CD4-positive, alpha-beta T cell (primary cell): ENCODE data around the gene SSBP2. TPM values are rescaled to one million over a fixed set of nuclear protein-coding genes. Genes with fewer than 3 reads are reported as not detected.

Experiments
- ATAC-seq: fragments of 200-7000 bp; cut with Tn5 transposase; one replicate; pipeline ENCODE4 v1.10.0; 2022; ENCODE audit warnings: mild to moderate bottlenecking; ENCODE audit not compliant: poor library complexity
- CTCF ChIA-PET: fragments of 350-600 bp; sonication (Branson Sonifier 250); formaldehyde crosslinking; loops from one replicate; lab custom pipeline; 2021; ENCODE audit warnings: antibody characterized with exemption, inconsistent platforms; lab: Charles Lee
- POLR2A ChIA-PET: fragments of 350-600 bp; sonication (Branson Sonifier 250); formaldehyde crosslinking; loops from one replicate; lab custom pipeline; 2021; ENCODE audit warnings: antibody characterized with exemption, inconsistent platforms; lab: Charles Lee
- DNase-seq, 14 experiments: peaks; one replicate each; pipeline ENCODE4 v3.0.0-alpha.2; 2013 to 2020; ENCODE audit warnings: mixed read lengths in 2 of 14
- H3K27ac ChIP-seq, 2 donors: one replicate each; pipeline versions ENCODE4 v1.5.1 to v1.7.0; 2013; ENCODE audit warnings: low read length in 2 of 2, low read depth in 1 of 2, mild to moderate bottlenecking in 1 of 2
- H3K27me3 ChIP-seq, 2 experiments: 1 replicate in 1 of 2; 2 replicates in 1 of 2; pipeline versions ENCODE4 v1.6.1 to v1.7.0; 2013; ENCODE audit warnings: low read length in 2 of 2, control low read depth in 1 of 2, mild to moderate bottlenecking in 1 of 2, moderate library complexity in 1 of 2; ENCODE audit not compliant: insufficient read depth in 2 of 2, control insufficient read depth in 1 of 2
- H3K36me3 ChIP-seq: one replicate; pipeline ENCODE4 v1.6.1; 2013; ENCODE audit warnings: low read length, control low read depth; ENCODE audit not compliant: insufficient read depth
- H3K4me1 ChIP-seq: one replicate; pipeline ENCODE4 v1.6.1; 2013; ENCODE audit warnings: low read length, control low read depth; ENCODE audit not compliant: insufficient read depth
- H3K4me3 ChIP-seq: one replicate; pipeline ENCODE4 v1.5.1; 2013; ENCODE audit warnings: mild to moderate bottlenecking, low read length, moderate library complexity
- H3K9me3 ChIP-seq, 2 experiments: 1 replicate in 1 of 2; 2 replicates in 1 of 2; pipeline versions ENCODE4 v1.6.1 to v1.7.0; 2013; ENCODE audit warnings: low read length in 2 of 2, mild to moderate bottlenecking in 2 of 2, control low read depth in 1 of 2, moderate library complexity in 1 of 2; ENCODE audit not compliant: control insufficient read depth in 1 of 2, insufficient read depth in 1 of 2
- H3K27ac Mint-ChIP-seq: one replicate; pipeline ENCODE4 v1.8.0; 2020; ENCODE audit warnings: mixed read lengths
- H3K27me3 Mint-ChIP-seq: one replicate; pipeline ENCODE4 v1.8.0; 2021; ENCODE audit warnings: mixed read lengths
- H3K36me3 Mint-ChIP-seq: one replicate; pipeline ENCODE4 v1.8.0; 2021; ENCODE audit warnings: low read depth, mixed read lengths
- H3K4me1 Mint-ChIP-seq: one replicate; pipeline ENCODE4 v1.8.0; 2021; ENCODE audit warnings: low read depth, mixed read lengths
- H3K4me3 Mint-ChIP-seq: one replicate; pipeline ENCODE4 v1.8.0; 2020; ENCODE audit warnings: mild to moderate bottlenecking, mixed read lengths
- H3K9me3 Mint-ChIP-seq: one replicate; pipeline ENCODE4 v1.8.0; 2020; ENCODE audit warnings: mixed read lengths
- intact Hi-C, 2 experiments: fragments of 100-400 bp; cut with DNase I in 1 of 2; cut with micrococcal nuclease in 1 of 2; formaldehyde crosslinking; loops; one replicate each; pipeline versions ENCODE4 v1.15.1 to v1.9.0; 2023 to 2025; cut with DNase I, micrococcal nuclease
- total RNA-seq, 174 experiments: library from RNA in 2 of 174; stranded (reverse) in 2 of 174; gene quantifications; one replicate each; pipeline ENCODE4 v1.2.3 and lab custom pipeline; 2021 to 2026
- TF ChIP-seq, protein P1 (sequence below): fragments of 200-600 bp; IDR thresholded peaks from one replicate; pipeline ENCODE4 v1.8.0; 2022; ENCODE audit warnings: antibody characterized with exemption, mild to moderate bottlenecking

The SSBP2 gene
- total RNA-seq, 2 experiments from 2014 or later = 33.5 to 36.3 TPM

DNA sequence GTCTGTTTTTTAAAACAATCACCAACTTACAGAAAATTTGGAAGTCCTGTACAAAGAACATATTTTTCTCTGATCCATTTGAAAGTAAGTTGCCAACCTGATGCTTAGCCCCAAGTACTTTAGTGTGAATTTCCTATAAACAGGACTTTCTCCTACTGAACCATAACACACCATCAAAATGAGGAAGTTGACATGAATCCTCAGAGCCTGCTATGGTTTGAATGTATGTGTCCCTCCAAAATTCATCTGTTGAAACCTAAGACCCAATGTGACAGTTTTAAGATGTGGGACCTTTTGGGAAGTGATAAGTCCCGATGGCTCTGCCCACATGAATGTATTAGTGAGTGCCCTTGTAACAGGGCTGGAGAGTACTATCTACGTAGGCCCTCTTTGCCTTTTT, 350.5 kb downstream of the SSBP2 start:
- H3K9me3 Mint-ChIP-seq = no peaks in the 10 kb centered on the region
- Histone ChIP-seq H3K36me3 (no peaks in the 10 kb centered on the region), H3K4me1 (no peaks in the 10 kb centered on the region), H3K9me3 (peaks cover 0 to 10% of the 10 kb centered on the region in 2 experiments), H3K4me3 (no peak overlapping the region), H3K27ac (no peak overlapping the region), H3K27me3 (peaks cover 9 to 21% of the 10 kb centered on the region in 2 experiments)
- intact Hi-C loops = no loop called here
- ChIA-PET CTCF (no interaction called here), POLR2A (no interaction called here)
- H3K27ac Mint-ChIP-seq = no peak overlapping the region
- no peak for DNase-seq
- H3K27me3 Mint-ChIP-seq = peaks cover 18% of the 10 kb centered on the region
- TF ChIP-seq, protein P1, sequence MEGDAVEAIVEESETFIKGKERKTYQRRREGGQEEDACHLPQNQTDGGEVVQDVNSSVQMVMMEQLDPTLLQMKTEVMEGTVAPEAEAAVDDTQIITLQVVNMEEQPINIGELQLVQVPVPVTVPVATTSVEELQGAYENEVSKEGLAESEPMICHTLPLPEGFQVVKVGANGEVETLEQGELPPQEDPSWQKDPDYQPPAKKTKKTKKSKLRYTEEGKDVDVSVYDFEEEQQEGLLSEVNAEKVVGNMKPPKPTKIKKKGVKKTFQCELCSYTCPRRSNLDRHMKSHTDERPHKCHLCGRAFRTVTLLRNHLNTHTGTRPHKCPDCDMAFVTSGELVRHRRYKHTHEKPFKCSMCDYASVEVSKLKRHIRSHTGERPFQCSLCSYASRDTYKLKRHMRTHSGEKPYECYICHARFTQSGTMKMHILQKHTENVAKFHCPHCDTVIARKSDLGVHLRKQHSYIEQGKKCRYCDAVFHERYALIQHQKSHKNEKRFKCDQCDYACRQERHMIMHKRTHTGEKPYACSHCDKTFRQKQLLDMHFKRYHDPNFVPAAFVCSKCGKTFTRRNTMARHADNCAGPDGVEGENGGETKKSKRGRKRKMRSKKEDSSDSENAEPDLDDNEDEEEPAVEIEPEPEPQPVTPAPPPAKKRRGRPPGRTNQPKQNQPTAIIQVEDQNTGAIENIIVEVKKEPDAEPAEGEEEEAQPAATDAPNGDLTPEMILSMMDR = no peak
- no peak overlapping the region for H3K4me3 Mint-ChIP-seq
- no peaks in the 10 kb centered on the region for H3K36me3 Mint-ChIP-seq
- ATAC-seq = no peak
- no peaks in the 10 kb centered on the region for H3K4me1 Mint-ChIP-seq

DNA sequence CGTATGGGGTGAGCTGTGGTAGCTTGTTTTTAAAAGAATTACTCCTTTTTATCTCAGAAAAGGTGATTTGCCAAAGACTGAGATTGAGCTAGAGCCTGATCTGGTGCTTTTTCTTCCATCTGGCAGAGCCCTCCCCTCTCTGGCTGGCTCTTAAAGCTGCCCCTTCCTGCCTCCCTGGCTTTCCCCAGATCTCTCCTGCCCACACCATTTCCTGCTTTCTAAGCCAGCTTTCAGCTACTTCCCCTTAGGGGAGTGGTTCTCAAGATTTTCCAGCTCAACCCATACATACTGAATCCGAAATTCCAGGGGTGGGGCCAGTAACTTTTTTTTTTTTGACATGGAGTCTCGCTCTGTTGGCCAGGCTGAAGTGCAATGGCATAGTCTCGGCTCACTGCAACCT, 352.2 kb downstream of the SSBP2 start:
- POLR2A ChIA-PET = no interaction called here
- no peaks in the 10 kb centered on the region for H3K4me1 Mint-ChIP-seq
- H3K36me3 Mint-ChIP-seq = no peaks in the 10 kb centered on the region

DNA sequence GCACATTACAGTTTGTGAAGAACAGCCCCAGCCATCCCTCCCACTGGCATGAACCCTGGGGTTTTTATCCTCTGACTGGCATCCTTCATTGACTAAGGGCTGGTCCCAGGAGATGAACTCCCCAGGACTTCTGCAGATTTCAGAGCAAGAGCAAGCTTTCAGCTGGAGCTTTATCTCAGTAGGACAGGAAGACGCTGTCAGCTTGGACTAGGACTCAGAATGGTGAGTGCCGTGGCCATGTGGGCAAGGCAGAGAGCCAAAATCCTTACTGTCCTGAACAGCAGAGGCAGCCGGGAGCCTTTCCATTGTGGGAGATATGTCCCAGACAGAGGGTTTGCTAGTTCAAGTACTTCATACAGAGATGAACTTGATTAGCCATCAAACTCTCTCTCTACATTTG, 353.7 kb downstream of the SSBP2 start:
- H3K4me3 ChIP-seq = no peak overlapping the region
- Mint-ChIP-seq H3K36me3 (no peaks in the 10 kb centered on the region), H3K4me3 (no peak overlapping the region), H3K4me1 (no peaks in the 10 kb centered on the region), H3K27me3 (peaks cover 46% of the 10 kb centered on the region), H3K27ac (no peak overlapping the region), H3K9me3 (no peaks in the 10 kb centered on the region)
- TF ChIP-seq, protein P1 = no peak
- CTCF ChIA-PET = no interaction called here
- H3K27ac ChIP-seq = no peak overlapping the region
- POLR2A ChIA-PET = no interaction called here
- intact Hi-C loops = no loop called here
- no peak for ATAC-seq
- no peak for DNase-seq
- H3K36me3 ChIP-seq = no peaks in the 10 kb centered on the region
- peaks cover 0 to 20% of the 10 kb centered on the region in 2 experiments for H3K9me3 ChIP-seq
- peaks cover 26 to 51% of the 10 kb centered on the region in 2 experiments for H3K27me3 ChIP-seq
- peaks cover 10% of the 10 kb centered on the region for H3K4me1 ChIP-seq

More for the DNA sequence above, 352.2 kb downstream of the SSBP2 start:
- peaks cover 31% of the 10 kb centered on the region for H3K27me3 Mint-ChIP-seq
- Histone ChIP-seq H3K27me3 (peaks cover 19 to 36% of the 10 kb centered on the region in 2 experiments), H3K27ac (no peak overlapping the region), H3K4me1 (peaks cover 6% of the 10 kb centered on the region), H3K36me3 (no peaks in the 10 kb centered on the region), H3K4me3 (no peak overlapping the region), H3K9me3 (peaks cover 0 to 14% of the 10 kb centered on the region in 2 experiments)
- TF ChIP-seq, protein P1 = no peak
- intact Hi-C loops = no loop called here
- CTCF ChIA-PET = no interaction called here
- no peaks in the 10 kb centered on the region for H3K9me3 Mint-ChIP-seq
- H3K27ac Mint-ChIP-seq = no peak overlapping the region
- no peak overlapping the region for H3K4me3 Mint-ChIP-seq
- DNase-seq (no peak), ATAC-seq (no peak)
